SU-DHL-6 (cell line): ENCODE data around the gene PODN.

Experiments
- EZH2phosphoT487 ChIP-seq: fragments of 200-600 bp; sonication (generic), shearing (Covaris generic); conservative IDR thresholded peaks from 2 replicates; pipeline ENCODE4 v1.6.1; 2018; ENCODE audit warnings: mild to moderate bottlenecking, antibody characterized with exemption, low read length, moderate library complexity, mixed read lengths
- TF ChIP-seq, protein P1 (sequence below): fragments of 200-600 bp; sonication (generic); IDR thresholded peaks from one replicate; pipeline ENCODE4 v1.5.1; 2017; ENCODE audit warnings: antibody characterized with exemption, mild to moderate bottlenecking, low read length, moderate library complexity; ENCODE audit not compliant: insufficient read depth, poor library complexity, severe bottlenecking

DNA sequence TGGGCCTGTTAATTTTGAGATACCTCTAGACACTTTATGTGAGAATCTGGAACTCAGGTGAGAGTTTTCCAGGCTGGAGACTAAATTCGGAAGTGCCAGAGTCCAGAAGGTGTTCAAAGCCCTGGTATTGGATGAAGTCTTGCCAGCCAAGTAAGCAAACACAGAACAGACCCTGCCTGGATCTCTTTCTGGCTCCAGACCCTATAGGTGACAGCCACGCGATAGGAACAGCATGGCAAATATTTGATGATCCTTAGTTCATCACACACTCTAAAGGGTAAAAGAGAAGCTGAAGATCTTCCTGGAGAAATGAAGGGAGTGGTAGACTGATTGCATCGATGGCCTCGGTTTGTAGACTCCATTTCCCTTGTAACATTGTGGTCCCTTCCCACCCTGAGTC lies 49.7 kb downstream of the PODN start:
- TF ChIP-seq, protein P1, sequence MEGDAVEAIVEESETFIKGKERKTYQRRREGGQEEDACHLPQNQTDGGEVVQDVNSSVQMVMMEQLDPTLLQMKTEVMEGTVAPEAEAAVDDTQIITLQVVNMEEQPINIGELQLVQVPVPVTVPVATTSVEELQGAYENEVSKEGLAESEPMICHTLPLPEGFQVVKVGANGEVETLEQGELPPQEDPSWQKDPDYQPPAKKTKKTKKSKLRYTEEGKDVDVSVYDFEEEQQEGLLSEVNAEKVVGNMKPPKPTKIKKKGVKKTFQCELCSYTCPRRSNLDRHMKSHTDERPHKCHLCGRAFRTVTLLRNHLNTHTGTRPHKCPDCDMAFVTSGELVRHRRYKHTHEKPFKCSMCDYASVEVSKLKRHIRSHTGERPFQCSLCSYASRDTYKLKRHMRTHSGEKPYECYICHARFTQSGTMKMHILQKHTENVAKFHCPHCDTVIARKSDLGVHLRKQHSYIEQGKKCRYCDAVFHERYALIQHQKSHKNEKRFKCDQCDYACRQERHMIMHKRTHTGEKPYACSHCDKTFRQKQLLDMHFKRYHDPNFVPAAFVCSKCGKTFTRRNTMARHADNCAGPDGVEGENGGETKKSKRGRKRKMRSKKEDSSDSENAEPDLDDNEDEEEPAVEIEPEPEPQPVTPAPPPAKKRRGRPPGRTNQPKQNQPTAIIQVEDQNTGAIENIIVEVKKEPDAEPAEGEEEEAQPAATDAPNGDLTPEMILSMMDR, result no peak
- no peak for TF ChIP-seq EZH2phosphoT487
